Fibroblast of mammary gland (primary cell): ENCODE measurements around the gene NEURL4.

Experiments
- DNase-seq: peaks from one replicate; pipeline ENCODE4 v3.0.0-alpha.2; 2010; ENCODE audit warnings: low read depth
- H3K4me3 ChIP-seq: 2 replicates; pipeline ENCODE4 v1.5.1; 2011; ENCODE audit warnings: low read depth, mild to moderate bottlenecking, low read length, moderate library complexity; ENCODE audit not compliant: control insufficient read depth
- TF ChIP-seq, protein P1 (sequence below): conservative IDR thresholded peaks from 2 replicates; pipeline ENCODE4 v1.5.1; 2011; ENCODE audit warnings: low read depth, low read length, inconsistent platforms; ENCODE audit not compliant: control insufficient read depth, insufficient read depth

NEURL4 gene

DNA sequence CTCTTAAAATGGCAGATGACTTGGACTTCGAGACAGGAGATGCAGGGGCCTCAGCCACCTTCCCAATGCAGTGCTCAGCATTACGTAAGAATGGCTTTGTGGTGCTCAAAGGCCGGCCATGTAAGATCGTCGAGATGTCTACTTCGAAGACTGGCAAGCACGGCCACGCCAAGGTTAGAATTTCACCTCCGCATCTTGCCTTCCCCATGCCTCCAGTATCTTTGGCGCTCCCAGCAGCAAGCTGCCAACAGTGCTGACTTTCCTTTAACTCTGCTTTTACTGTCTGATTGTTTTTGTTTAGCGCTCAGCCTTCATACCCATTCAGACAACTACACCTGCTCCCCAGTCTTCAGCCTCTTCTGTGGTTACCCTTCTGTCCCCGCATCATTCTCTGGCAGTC is 19.5 kb downstream of the NEURL4 start:
- TF ChIP-seq, protein P1, sequence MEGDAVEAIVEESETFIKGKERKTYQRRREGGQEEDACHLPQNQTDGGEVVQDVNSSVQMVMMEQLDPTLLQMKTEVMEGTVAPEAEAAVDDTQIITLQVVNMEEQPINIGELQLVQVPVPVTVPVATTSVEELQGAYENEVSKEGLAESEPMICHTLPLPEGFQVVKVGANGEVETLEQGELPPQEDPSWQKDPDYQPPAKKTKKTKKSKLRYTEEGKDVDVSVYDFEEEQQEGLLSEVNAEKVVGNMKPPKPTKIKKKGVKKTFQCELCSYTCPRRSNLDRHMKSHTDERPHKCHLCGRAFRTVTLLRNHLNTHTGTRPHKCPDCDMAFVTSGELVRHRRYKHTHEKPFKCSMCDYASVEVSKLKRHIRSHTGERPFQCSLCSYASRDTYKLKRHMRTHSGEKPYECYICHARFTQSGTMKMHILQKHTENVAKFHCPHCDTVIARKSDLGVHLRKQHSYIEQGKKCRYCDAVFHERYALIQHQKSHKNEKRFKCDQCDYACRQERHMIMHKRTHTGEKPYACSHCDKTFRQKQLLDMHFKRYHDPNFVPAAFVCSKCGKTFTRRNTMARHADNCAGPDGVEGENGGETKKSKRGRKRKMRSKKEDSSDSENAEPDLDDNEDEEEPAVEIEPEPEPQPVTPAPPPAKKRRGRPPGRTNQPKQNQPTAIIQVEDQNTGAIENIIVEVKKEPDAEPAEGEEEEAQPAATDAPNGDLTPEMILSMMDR: no peak
- DNase-seq: no peak
- H3K4me3 ChIP-seq: peak overlapping the region; percentile 100

DNA sequence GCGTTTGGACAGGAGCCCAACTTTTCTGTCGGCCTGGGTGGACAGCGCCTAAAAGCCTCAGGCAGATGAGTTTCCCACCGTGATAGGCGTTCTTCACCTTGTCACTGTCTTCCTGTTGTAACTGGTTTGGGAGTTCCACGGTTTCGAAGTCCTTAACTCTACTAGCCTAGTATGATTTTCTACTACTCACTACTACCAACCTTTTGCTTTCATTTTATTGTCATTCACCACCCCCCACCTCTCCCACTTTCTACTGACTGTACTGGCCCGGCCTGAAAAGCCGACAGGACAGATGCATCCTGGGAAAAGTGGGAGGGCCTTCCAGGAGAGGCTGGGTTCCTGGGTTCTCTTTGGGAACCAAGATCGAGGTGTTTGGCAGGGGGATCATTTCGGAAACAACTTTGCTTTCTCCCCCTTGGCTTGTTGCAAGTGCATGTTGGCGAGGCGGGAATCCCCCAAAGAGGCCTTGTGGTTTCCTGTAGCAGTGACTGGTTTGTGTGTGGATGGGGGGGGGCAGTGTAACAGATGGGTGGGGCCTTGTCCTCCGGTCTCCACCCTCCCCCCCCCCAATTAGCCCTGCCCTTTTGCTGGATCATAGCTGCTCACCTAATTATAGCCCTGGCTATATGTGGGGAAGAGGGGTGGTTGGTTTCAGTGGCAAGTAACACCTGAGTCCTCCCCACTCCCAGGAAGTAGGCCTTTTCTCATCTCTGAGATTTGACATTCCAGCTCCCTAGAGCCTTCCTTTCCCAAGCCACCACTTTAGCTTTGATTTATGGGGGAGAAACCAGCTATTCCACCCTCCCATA is 20.3 kb downstream of the NEURL4 start:
- DNase-seq: peak; percentile 81
- TF ChIP-seq, protein P1: no peak
- peak overlapping the region; percentile 100 for H3K4me3 ChIP-seq

GRCh38 chr17:7307686-7308624 is 21.2 kb downstream of the NEURL4 start:
- H3K4me3 ChIP-seq: peak overlapping the region; percentile 100
- TF ChIP-seq, protein P1: no peak
- peak; percentile 30 for DNase-seq

GRCh38 chr17:7306911-7307685 is 22.0 kb downstream of the NEURL4 start, which contains the start of gene EIF5A:
Gene EIF5A (plus strand): TSS chr17:7307628. CDS start chr17:7309636, 2,008 bp downstream.
- peak; percentile 100 for DNase-seq
- H3K4me3 ChIP-seq: peak within 1 kb of the TSS; percentile 100
- TF ChIP-seq, protein P1: no peak

- no peak overlapping the region for H3K4me3 ChIP-seq
- no peak for DNase-seq
- TF ChIP-seq, protein P1: no peak
Measured at GRCh38 chr17:7304179-7304578, 25.0 kb downstream of the NEURL4 start.
